Measurements from ENCODE around the gene SP4.

SP4 gene

DNA sequence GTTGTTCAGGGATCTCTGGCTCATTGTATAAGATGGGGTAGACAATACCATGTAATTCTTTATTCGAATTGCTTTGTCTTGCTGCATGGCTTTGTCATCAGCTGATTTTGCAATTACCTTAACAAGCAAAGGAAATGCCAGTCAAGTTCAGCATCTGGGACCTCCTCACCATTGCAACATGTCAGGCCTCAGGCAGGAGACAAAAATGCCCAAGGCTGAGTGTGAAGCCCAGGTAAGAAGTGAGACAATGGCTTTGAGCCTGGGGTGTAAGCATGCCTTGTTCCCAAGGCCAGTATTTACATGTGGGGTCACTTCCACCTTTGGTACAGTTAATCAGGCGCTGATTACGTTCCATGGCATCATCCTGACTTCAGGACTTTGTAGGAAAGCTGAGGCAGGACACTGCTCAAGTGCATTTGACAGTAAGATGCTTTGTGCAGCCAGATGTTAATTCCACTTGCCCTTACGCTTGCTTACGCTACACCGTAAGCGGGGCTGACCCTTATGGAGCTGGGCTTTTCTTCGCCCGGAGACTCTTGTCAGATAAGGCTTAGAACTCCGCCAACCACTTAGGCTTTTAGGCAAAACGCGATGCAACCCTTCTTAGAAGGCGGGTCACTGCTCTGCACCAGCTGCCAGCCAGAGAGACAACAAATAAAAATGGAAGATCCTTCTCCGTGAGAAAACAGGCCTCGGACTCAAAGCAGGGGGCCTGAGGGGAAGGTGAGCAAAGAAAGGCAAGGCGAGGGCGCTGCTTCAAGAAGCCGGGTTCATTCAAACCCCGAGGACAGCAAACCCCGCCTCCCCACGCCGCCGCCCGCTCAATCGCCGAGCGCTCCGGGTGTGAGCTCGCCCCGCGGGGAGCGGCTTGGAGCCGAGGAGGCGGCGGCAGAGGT is 1.3 kb upstream of the SP4 start:
- peak overlapping the region; percentile 73 for H3K4me3 ChIP-seq (ENCODE audit: low read depth, low read length)
- TF ChIP-seq CTCF (IDR thresholded peaks at IDR 0.05; ENCODE audit: borderline replicate concordance, insufficient read depth, low read depth, low read length) = no peak

DNA sequence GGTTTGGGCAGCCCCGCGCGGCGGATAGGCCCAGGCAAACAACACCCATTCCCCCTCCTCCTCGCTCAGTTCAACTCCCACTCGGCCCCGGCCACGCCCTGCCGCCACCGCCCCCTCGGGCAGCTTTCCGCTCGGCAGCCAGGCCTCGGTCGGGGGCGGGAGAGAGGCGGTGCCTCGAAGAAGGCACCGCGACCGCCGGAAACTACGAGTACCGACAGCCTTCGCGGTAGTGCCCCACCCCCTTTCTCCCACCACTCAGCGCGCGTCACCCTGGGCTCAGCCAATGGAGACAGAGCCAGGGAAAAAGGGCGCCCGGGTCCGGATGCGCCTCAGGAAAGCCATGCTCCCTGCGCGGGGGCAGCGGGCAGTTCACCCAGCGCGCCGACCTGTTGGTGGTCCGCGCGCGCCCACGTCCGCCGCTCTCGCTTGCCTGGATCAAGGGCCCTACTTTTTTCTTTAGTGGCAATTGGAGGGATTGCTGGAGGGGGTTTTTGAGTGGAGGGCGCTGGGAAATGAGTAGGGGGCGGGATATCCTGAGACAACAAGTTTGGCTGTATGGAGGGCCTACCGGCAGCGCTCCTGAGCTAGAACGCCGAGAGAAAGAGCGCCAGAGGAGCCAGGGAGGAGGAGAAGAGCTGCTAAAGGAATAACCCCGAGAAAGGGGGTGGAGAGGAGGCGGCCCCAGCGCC is 557 bp upstream of the SP4 start:
- TF ChIP-seq CTCF (IDR thresholded peaks at IDR 0.05; ENCODE audit: borderline replicate concordance, insufficient read depth, low read depth, low read length) = no peak
- H3K4me3 ChIP-seq (ENCODE audit: low read depth, low read length) = peak overlapping the region; percentile 73

DNA sequence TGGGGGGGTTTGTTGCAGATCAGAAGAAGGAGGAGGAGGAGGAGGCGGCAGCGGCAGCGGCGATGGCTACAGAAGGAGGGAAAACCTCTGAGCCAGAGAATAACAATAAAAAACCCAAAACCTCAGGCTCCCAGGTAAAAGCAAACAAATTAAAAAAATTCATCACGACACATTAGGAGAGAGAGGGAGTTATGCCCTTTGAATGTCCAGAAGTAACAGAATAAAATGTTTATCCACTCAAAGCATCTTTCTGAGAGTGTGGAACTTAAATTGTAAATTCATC is 717 bp downstream of the SP4 start:
- no peak for TF ChIP-seq CTCF (IDR thresholded peaks at IDR 0.05; ENCODE audit: borderline replicate concordance, insufficient read depth, low read depth, low read length)
- peak overlapping the region; percentile 62 for H3K4me3 ChIP-seq (ENCODE audit: low read depth, low read length)

DNA sequence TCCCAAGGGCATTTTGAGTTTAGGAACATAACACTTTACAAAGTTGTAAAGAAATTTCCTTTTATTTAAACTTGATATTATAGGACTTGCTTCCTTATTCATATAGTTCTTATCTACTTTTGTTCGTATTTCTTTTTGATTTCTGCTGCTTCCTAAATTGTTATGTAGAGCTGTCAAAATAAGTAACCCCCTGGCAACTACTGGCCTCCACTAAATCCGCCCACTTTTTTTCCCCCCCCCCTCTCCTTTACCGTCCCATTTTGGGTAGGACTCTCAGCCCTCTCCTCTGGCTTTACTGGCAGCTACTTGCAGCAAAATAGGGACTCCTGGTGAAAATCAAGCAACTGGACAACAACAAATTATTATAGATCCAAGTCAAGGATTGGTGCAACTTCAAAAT is 1.1 kb downstream of the SP4 start:
- H3K4me3 ChIP-seq (ENCODE audit: low read depth, low read length) = no peak overlapping the region
- TF ChIP-seq CTCF (IDR thresholded peaks at IDR 0.05; ENCODE audit: borderline replicate concordance, insufficient read depth, low read depth, low read length) = no peak

DNA sequence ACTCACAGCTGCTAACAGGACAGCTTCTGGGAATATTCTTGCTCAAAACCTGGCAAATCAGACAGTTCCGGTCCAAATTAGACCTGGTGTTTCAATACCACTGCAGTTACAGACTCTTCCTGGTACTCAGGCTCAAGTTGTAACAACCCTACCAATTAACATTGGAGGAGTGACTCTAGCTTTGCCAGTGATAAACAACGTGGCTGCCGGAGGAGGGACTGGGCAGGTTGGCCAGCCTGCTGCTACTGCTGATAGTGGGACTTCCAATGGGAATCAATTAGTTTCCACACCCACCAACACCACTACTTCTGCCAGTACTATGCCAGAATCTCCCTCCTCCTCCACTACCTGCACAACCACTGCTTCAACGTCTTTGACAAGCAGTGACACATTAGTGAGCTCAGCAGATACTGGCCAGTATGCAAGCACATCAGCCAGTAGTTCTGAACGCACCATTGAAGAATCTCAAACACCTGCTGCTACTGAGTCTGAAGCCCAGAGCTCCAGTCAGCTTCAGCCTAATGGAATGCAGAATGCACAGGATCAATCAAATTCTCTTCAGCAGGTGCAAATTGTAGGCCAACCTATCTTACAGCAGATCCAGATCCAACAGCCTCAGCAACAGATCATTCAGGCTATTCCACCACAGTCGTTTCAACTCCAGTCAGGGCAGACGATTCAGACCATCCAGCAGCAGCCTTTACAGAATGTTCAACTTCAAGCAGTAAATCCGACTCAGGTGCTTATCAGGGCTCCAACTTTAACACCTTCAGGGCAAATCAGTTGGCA is 2.1 kb downstream of the SP4 start:
- no peak overlapping the region for H3K4me3 ChIP-seq (ENCODE audit: low read depth, low read length)
- TF ChIP-seq CTCF (IDR thresholded peaks at IDR 0.05; ENCODE audit: borderline replicate concordance, insufficient read depth, low read depth, low read length) = no peak

GRCh38 chr7:21430575-21430954 is 2.7 kb downstream of the SP4 start:
- TF ChIP-seq CTCF (IDR thresholded peaks at IDR 0.05; ENCODE audit: borderline replicate concordance, insufficient read depth, low read depth, low read length) = no peak
- no peak overlapping the region for H3K4me3 ChIP-seq (ENCODE audit: low read depth, low read length)

Measured in GM12875 (cell line).